SK-N-SH (cell line): Measurements from ENCODE around the gene SNURF. TPM values are rescaled to one million over a fixed set of nuclear protein-coding genes. Genes with fewer than 3 reads are reported as not detected.

Experiments used
- CTCF ChIA-PET: fragments of 300-600, 350-600 bp; formaldehyde crosslinking; extraction: SDS; loops from one replicate; lab custom pipeline; 2021; lab: Yijun Ruan, JAX
- POLR2A ChIA-PET: fragments of 350-600 bp; sonication (Branson Sonifier 250); formaldehyde crosslinking; extraction: SDS; loops from one replicate; lab custom pipeline; 2020; ENCODE audit warnings: antibody characterized with exemption, inconsistent platforms; lab: Yijun Ruan, JAX
- DNase-seq: peaks from one replicate; pipeline ENCODE4 v3.0.0; 2012
- H2AFZ ChIP-seq: fragments of 200-600 bp; sonication (generic); 2 replicates; pipeline ENCODE4 v1.8.1; 2016; ENCODE audit warnings: antibody characterized with exemption, mild to moderate bottlenecking, low read depth
- H3F3A ChIP-seq: fragments of 200-600 bp; sonication (generic); replicated peaks from 2 replicates; pipeline ENCODE3; 2016; ENCODE audit warnings: antibody characterized with exemption, mild to moderate bottlenecking; ENCODE audit not compliant: insufficient read depth
- H3K27ac ChIP-seq, 2 experiments: fragments of 200-500 bp in 1 of 2; fragments of 200-600 bp in 1 of 2; sonication (Bioruptor generic) in 1 of 2; sonication (generic), shearing (Covaris generic) in 1 of 2; 2 replicates each; pipeline versions ENCODE4 v1.5.1 to v1.6.1; 2014 to 2016; ENCODE audit warnings: low read depth in 2 of 2, inconsistent platforms in 1 of 2, low read length in 1 of 2, mild to moderate bottlenecking in 1 of 2, mixed read lengths in 1 of 2
- H3K27me3 ChIP-seq: fragments of 200-600 bp; sonication (generic), shearing (Covaris generic); 2 replicates; pipeline ENCODE4 v1.6.1; 2016; ENCODE audit warnings: mixed run types; ENCODE audit not compliant: insufficient read depth
- H3K36me3 ChIP-seq, 2 experiments: fragments of 200-500 bp in 1 of 2; fragments of 200-600 bp in 1 of 2; sonication (Bioruptor generic) in 1 of 2; sonication (generic) in 1 of 2; replicated peaks in 1 of 2; 2 replicates each; pipeline versions ENCODE3 to v1.5.1; 2014 to 2016; ENCODE audit warnings: low read length in 1 of 2, mild to moderate bottlenecking in 1 of 2; ENCODE audit not compliant: insufficient read depth in 2 of 2, control insufficient read depth in 1 of 2
- H3K4me1 ChIP-seq, 2 experiments: fragments of 200-500 bp in 1 of 2; fragments of 200-600 bp in 1 of 2; sonication (Bioruptor generic) in 1 of 2; sonication (generic), shearing (Covaris generic) in 1 of 2; 2 replicates each; pipeline versions ENCODE4 v1.5.1 to v1.6.1; 2014 to 2016; ENCODE audit warnings: low read depth in 1 of 2, low read length in 1 of 2, mixed run types in 1 of 2; ENCODE audit not compliant: insufficient read depth in 2 of 2, control insufficient read depth in 1 of 2
- H3K4me2 ChIP-seq: fragments of 200-600 bp; sonication (generic), shearing (Covaris generic); 2 replicates; pipeline ENCODE4 v1.6.1; 2017; ENCODE audit warnings: mixed run types
- H3K4me3 ChIP-seq, 2 experiments: fragments of 200-500 bp in 1 of 2; fragments of 200-600 bp in 1 of 2; sonication (Bioruptor generic) in 1 of 2; sonication (generic), shearing (Covaris generic) in 1 of 2; 2 replicates each; pipeline versions ENCODE4 v1.5.1 to v1.8.1; 2014 to 2016; ENCODE audit warnings: low read depth in 2 of 2, inconsistent platforms in 1 of 2, low read length in 1 of 2, mild to moderate bottlenecking in 1 of 2, mixed read lengths in 1 of 2, moderate library complexity in 1 of 2
- H3K79me2 ChIP-seq: fragments of 200-600 bp; sonication (generic); 2 replicates; pipeline ENCODE4 v1.8.1; 2017; ENCODE audit warnings: mild to moderate bottlenecking; ENCODE audit not compliant: insufficient read depth
- H3K9ac ChIP-seq: fragments of 200-600 bp; sonication (generic); 2 replicates; pipeline ENCODE4 v1.6.1; 2017; ENCODE audit warnings: mixed run types
- H3K9me2 ChIP-seq: fragments of 200-600 bp; sonication (generic); 2 replicates; pipeline ENCODE4 v1.6.1; 2017; ENCODE audit warnings: mixed run types
- H3K9me3 ChIP-seq: fragments of 200-600 bp; sonication (generic); 2 replicates; pipeline ENCODE4 v1.6.1; 2017; ENCODE audit warnings: mixed run types, mild to moderate bottlenecking, moderate library complexity
- H4K20me1 ChIP-seq: fragments of 200-600 bp; sonication (generic); 2 replicates; pipeline ENCODE4 v1.6.1; 2017; ENCODE audit warnings: mild to moderate bottlenecking, mixed run types; ENCODE audit not compliant: insufficient read depth
- CHD2 ChIP-seq: fragments of 150-350 bp; IDR thresholded peaks from 2 replicates; pipeline ENCODE4 v1.6.1; 2018; ENCODE audit warnings: low read length; ENCODE audit not compliant: partially characterized antibody
- ELF1 ChIP-seq: IDR thresholded peaks from 2 replicates; pipeline ENCODE4 v1.4.0; 2012
- EP300 ChIP-seq, 2 experiments: IDR thresholded peaks; 2 replicates each; pipeline versions ENCODE4 v1.4.0 to v1.6.1; 2012; ENCODE audit warnings: borderline replicate concordance in 1 of 2, low read depth in 1 of 2, low read length in 1 of 2
- EZH2phosphoT487 ChIP-seq: fragments of 200-600 bp; sonication (generic); IDR thresholded peaks from 2 replicates; pipeline ENCODE4 v1.6.1; 2017; ENCODE audit warnings: low read depth, mixed run types, mild to moderate bottlenecking, antibody characterized with exemption, moderate library complexity, borderline replicate concordance
- FOXJ3 ChIP-seq: sonication (generic); formaldehyde crosslinking; IDR thresholded peaks from 2 replicates; pipeline ENCODE4 v1.5.1; 2020; ENCODE audit warnings: mild to moderate bottlenecking, missing genetic modification reagents
- MAX ChIP-seq: IDR thresholded peaks from 2 replicates; pipeline ENCODE4 v1.4.0; 2012; ENCODE audit warnings: low read depth
- MEF2A ChIP-seq: IDR thresholded peaks from 2 replicates; pipeline ENCODE4 v1.4.0; 2012; ENCODE audit warnings: low read depth, borderline replicate concordance
- PBX3 ChIP-seq: IDR thresholded peaks from 2 replicates; pipeline ENCODE4; 2012
- POLR2AphosphoS5 ChIP-seq: IDR thresholded peaks from 2 replicates; pipeline ENCODE4 v1.6.1; 2012; ENCODE audit warnings: low read depth, low read length
- RFX5 ChIP-seq: IDR thresholded peaks from 2 replicates; pipeline ENCODE4 v1.6.1; 2012; ENCODE audit warnings: mild to moderate bottlenecking, improper control_type of control experiment, low read length
- SIN3A ChIP-seq: IDR thresholded peaks from 2 replicates; pipeline ENCODE4 v1.6.1; 2012; ENCODE audit warnings: low read depth, mild to moderate bottlenecking, low read length, moderate library complexity, borderline replicate concordance
- SMC3 ChIP-seq: IDR thresholded peaks from 2 replicates; pipeline ENCODE4 v1.6.1; 2012; ENCODE audit warnings: low read depth, low read length, improper control_type of control experiment
- TAF1 ChIP-seq: IDR thresholded peaks from 2 replicates; pipeline ENCODE4 v1.6.1; 2012; ENCODE audit warnings: low read depth, mild to moderate bottlenecking, low read length, moderate library complexity, borderline replicate concordance
- TCF12 ChIP-seq: IDR thresholded peaks from 2 replicates; pipeline ENCODE4 v1.4.0; 2012
- TEAD4 ChIP-seq: IDR thresholded peaks from 2 replicates; pipeline ENCODE4 v1.4.0; 2012; ENCODE audit warnings: mild to moderate bottlenecking, borderline replicate concordance; ENCODE audit not compliant: insufficient read depth
- USF1 ChIP-seq: IDR thresholded peaks from 2 replicates; pipeline ENCODE4 v1.4.0; 2012; ENCODE audit warnings: low read depth, borderline replicate concordance
- YY1 ChIP-seq: IDR thresholded peaks from 2 replicates; pipeline ENCODE4 v1.4.0; 2012; ENCODE audit warnings: low read depth, mild to moderate bottlenecking
- ZBTB33 ChIP-seq: IDR thresholded peaks from 2 replicates; pipeline ENCODE4 v1.4.0; 2012; ENCODE audit warnings: low read depth, borderline replicate concordance
- WGBS: methylation state at CpG from one replicate; pipeline ENCODE4 v1.1.6; 2017; ENCODE audit warnings: low lambda C conversion rate; 5-methylcytosine and 5-hydroxymethylcytosine counted together
- polyA plus RNA-seq, 3 experiments: library from polyadenylated mRNA; depleted of rRNA; stranded (reverse); fragments of >200 nt; gene quantifications; 2 replicates each; pipeline ENCODE4 v1.2.3, GENCODE V29; 2012

The SNURF gene
- polyA plus RNA-seq, 1 of the 3 experiments (the other 2 are of a cell fraction): 16.0 TPM

GRCh38 chr15:24957691-24958090, 2.9 kb downstream of the SNURF start:
- no peaks in the 10 kb centered on the region for H3K9me3 ChIP-seq
- peaks cover 12% of the 10 kb centered on the region; the same call in 1 of the 2 replicates for H4K20me1 ChIP-seq
- ChIA-PET POLR2A (no interaction called here), CTCF (no interaction called here)
- WGBS: 88% methylated on average over 2 of the region's 2 CpGs
- peaks cover 4 to 17% of the 10 kb centered on the region in 2 experiments for H3K36me3 ChIP-seq
- H3F3A ChIP-seq: peaks cover 12% of the 10 kb centered on the region
- peaks cover 0 to 3% of the 10 kb centered on the region in 2 experiments; a peak in 2 of 4 replicates for H3K4me1 ChIP-seq
- H3K9me2 ChIP-seq: no peaks in the 10 kb centered on the region
- H3K4me3 ChIP-seq: no peak overlapping the region
- no peak overlapping the region for H3K27ac ChIP-seq
- H3K27me3 ChIP-seq: no peaks in the 10 kb centered on the region
- no peak overlapping the region for H2AFZ ChIP-seq
- DNase-seq: no peak
- H3K79me2 ChIP-seq: peaks cover 75% of the 10 kb centered on the region
- TF ChIP-seq EP300 (IDR thresholded peaks at IDR 0.05; ENCODE audit: borderline replicate concordance in 1 of 2, low read depth in 1 of 2, low read length in 1 of 2) (no peak), MAX (no peak), CHD2 (no peak), ELF1 (no peak), MEF2A (no peak), USF1 (no peak), EZH2phosphoT487 (no peak), PBX3 (no peak), TAF1 (no peak), TCF12 (no peak)
- peak overlapping the region; percentile 68; the same call in 1 of the 2 replicates for H3K4me2 ChIP-seq
- H3K9ac ChIP-seq: no peak overlapping the region

- Histone ChIP-seq H3K4me3 (no peak overlapping the region), H3K27ac (no peak overlapping the region), H3K36me3 (peaks cover 19 to 42% of the 10 kb centered on the region in 2 experiments), H3K4me1 (peaks cover 0 to 3% of the 10 kb centered on the region in 2 experiments; a peak in 2 of 4 replicates), H3K9ac (no peak overlapping the region), H3K79me2 (peaks cover 77% of the 10 kb centered on the region), H4K20me1 (peaks cover 12% of the 10 kb centered on the region; the same call in 1 of the 2 replicates), H3K9me3 (no peaks in the 10 kb centered on the region), H3F3A (peaks cover 8% of the 10 kb centered on the region), H3K27me3 (no peaks in the 10 kb centered on the region), H3K9me2 (no peaks in the 10 kb centered on the region), H2AFZ (no peak overlapping the region), H3K4me2 (no peak overlapping the region)
- WGBS: 73% methylated on average over 4 of the region's 4 CpGs
- TF ChIP-seq POLR2AphosphoS5: no peak
- TF ChIP-seq YY1: no peak
- no peak for TF ChIP-seq MAX
- no peak for TF ChIP-seq ELF1
- no peak for TF ChIP-seq SMC3
- no peak for TF ChIP-seq RFX5
- no peak for TF ChIP-seq ZBTB33
- no peak for TF ChIP-seq TEAD4
- no peak for TF ChIP-seq CHD2
- no peak for TF ChIP-seq FOXJ3 (CRISPR knock-in tag)
- no peak for TF ChIP-seq SIN3A
- no peak for TF ChIP-seq TAF1
- DNase-seq: no peak
- POLR2A ChIA-PET: no interaction called here
- CTCF ChIA-PET: no interaction called here
Measured at GRCh38 chr15:24961967-24962366, 7.2 kb downstream of the SNURF start.
